GM18867 (cell line): ENCODE data around the gene GORAB.

Experiments
- ATAC-seq: cut with Tn5 transposase; IDR thresholded peaks from one replicate; pipeline ENCODE4 v1.9.1; 2021; ENCODE audit warnings: mild to moderate bottlenecking, moderate library complexity; ENCODE audit not compliant: unreplicated experiment

The GORAB gene

GRCh38 chr1:170531758-170532657 lies at the start of gene GORAB:
Gene GORAB (plus strand): TSS chr1:170532166. CDS start chr1:170532224, 58 bp downstream.
- peak; percentile 98 for ATAC-seq

GRCh38 chr1:170483051-170483450 lies 48.9 kb upstream of the GORAB start:
- no peak for ATAC-seq

- no peak for ATAC-seq
These were observed 44.5 kb upstream of the GORAB start for GRCh38 chr1:170487503-170487902.

- no peak for ATAC-seq
These were observed 40.7 kb upstream of the GORAB start for GRCh38 chr1:170491291-170491690.

GRCh38 chr1:170494369-170494768 lies 37.6 kb upstream of the GORAB start:
- ATAC-seq = no peak

- no peak for ATAC-seq
These were observed 37.0 kb upstream of the GORAB start for GRCh38 chr1:170495006-170495405.

- ATAC-seq = no peak
These were observed 33.1 kb upstream of the GORAB start for GRCh38 chr1:170498876-170499275.

- ATAC-seq = no peak
These were observed 28.3 kb upstream of the GORAB start for GRCh38 chr1:170503665-170504064.

- no peak for ATAC-seq
These were observed 21.8 kb upstream of the GORAB start for GRCh38 chr1:170510163-170510562.

GRCh38 chr1:170511038-170511437 lies 20.9 kb upstream of the GORAB start:
- no peak for ATAC-seq

GRCh38 chr1:170513138-170513537 lies 18.8 kb upstream of the GORAB start:
- no peak for ATAC-seq

GRCh38 chr1:170518185-170518834 lies 13.7 kb upstream of the GORAB start:
- no peak for ATAC-seq

- ATAC-seq = no peak
These were observed 13.0 kb upstream of the GORAB start for GRCh38 chr1:170518965-170519364.

- no peak for ATAC-seq
These were observed 11.4 kb upstream of the GORAB start for GRCh38 chr1:170520601-170521000.

- ATAC-seq = no peak
These were observed 10.1 kb upstream of the GORAB start for GRCh38 chr1:170521818-170522217.

GRCh38 chr1:170530972-170531757 lies 801 bp upstream of the GORAB start:
- ATAC-seq = no peak

- no peak for ATAC-seq
These were observed 1.3 kb downstream of the GORAB start for GRCh38 chr1:170533298-170533697.

- ATAC-seq = no peak
These were observed 2.7 kb downstream of the GORAB start for GRCh38 chr1:170534626-170535147.

GRCh38 chr1:170535418-170535817 lies 3.5 kb downstream of the GORAB start:
- no peak for ATAC-seq

- ATAC-seq = no peak
These were observed 5.1 kb downstream of the GORAB start for GRCh38 chr1:170536924-170537551.
